Astrocyte (in vitro differentiated cells and primary cell): ENCODE measurements around the gene LCOR. TPM values are rescaled to one million over a fixed set of nuclear protein-coding genes. Genes with fewer than 3 reads are reported as not detected.

Experiments
- DNase-seq: peaks from one replicate; pipeline ENCODE4 v3.0.0-alpha.2; 2010; ENCODE audit warnings: low read depth
- FAIRE-seq: peaks from 2 replicates; lab custom pipeline; 2011; peaks lifted over from hg19 to GRCh38; lab: Jason Lieb, UNC
- H2AFZ ChIP-seq: 2 replicates; pipeline ENCODE4 v1.6.0; 2012; ENCODE audit warnings: low read depth, low read length, inconsistent platforms
- H3K27ac ChIP-seq: 2 replicates; pipeline ENCODE4 v1.5.1; 2011; ENCODE audit warnings: low read depth, low read length, inconsistent platforms
- H3K27me3 ChIP-seq: 2 replicates; pipeline ENCODE4 v1.6.0; 2011; ENCODE audit warnings: low read length, inconsistent platforms; ENCODE audit not compliant: insufficient read depth
- H3K36me3 ChIP-seq: 2 replicates; pipeline ENCODE4 v1.5.1; 2011; ENCODE audit warnings: low read length, inconsistent platforms; ENCODE audit not compliant: insufficient read depth
- H3K4me1 ChIP-seq: 2 replicates; pipeline ENCODE4 v1.5.1; 2011; ENCODE audit warnings: low read length, inconsistent platforms; ENCODE audit not compliant: insufficient read depth
- H3K4me2 ChIP-seq: 2 replicates; pipeline ENCODE4 v1.6.0; 2012; ENCODE audit warnings: low read length, inconsistent platforms
- H3K4me3 ChIP-seq: 2 replicates; pipeline ENCODE4 v1.5.1; 2011; ENCODE audit warnings: low read depth, mild to moderate bottlenecking, low read length, inconsistent platforms; ENCODE audit not compliant: insufficient read depth
- H3K79me2 ChIP-seq: 2 replicates; pipeline ENCODE4 v1.6.0; 2012; ENCODE audit warnings: mild to moderate bottlenecking, low read length, inconsistent platforms; ENCODE audit not compliant: insufficient read depth
- H3K9ac ChIP-seq: 2 replicates; pipeline ENCODE4 v1.6.0; 2012; ENCODE audit warnings: mild to moderate bottlenecking, low read length, inconsistent platforms
- H3K9me3 ChIP-seq: 2 replicates; pipeline ENCODE4 v1.5.1; 2012; ENCODE audit warnings: low read depth, mild to moderate bottlenecking, low read length, inconsistent platforms; ENCODE audit not compliant: insufficient read depth
- H4K20me1 ChIP-seq: 2 replicates; pipeline ENCODE4 v1.6.0; 2012; ENCODE audit warnings: low read length, inconsistent platforms; ENCODE audit not compliant: insufficient read depth
- H3K27ac Mint-ChIP-seq: one replicate; pipeline ENCODE4 v1.8.0; 2021; ENCODE audit warnings: mild to moderate bottlenecking, mixed read lengths; ENCODE audit not compliant: unreplicated experiment
- H3K27me3 Mint-ChIP-seq: one replicate; pipeline ENCODE4 v1.8.0; 2021; ENCODE audit warnings: low read depth, mixed read lengths; ENCODE audit not compliant: unreplicated experiment
- H3K36me3 Mint-ChIP-seq: one replicate; pipeline ENCODE4 v1.8.0; 2021; ENCODE audit warnings: low read depth, mixed read lengths; ENCODE audit not compliant: unreplicated experiment
- H3K4me1 Mint-ChIP-seq: one replicate; pipeline ENCODE4 v1.8.0; 2021; ENCODE audit warnings: low read depth, mixed read lengths; ENCODE audit not compliant: unreplicated experiment
- H3K4me3 Mint-ChIP-seq: one replicate; pipeline ENCODE4 v1.8.0; 2021; ENCODE audit warnings: mild to moderate bottlenecking, moderate library complexity, mixed read lengths; ENCODE audit not compliant: unreplicated experiment
- H3K9me3 Mint-ChIP-seq: one replicate; pipeline ENCODE4 v1.8.0; 2021; ENCODE audit warnings: mild to moderate bottlenecking, mixed read lengths; ENCODE audit not compliant: unreplicated experiment
- CTCF ChIP-seq: IDR thresholded peaks from 2 replicates; pipeline ENCODE4 v1.5.1; 2011; ENCODE audit warnings: low read depth, mild to moderate bottlenecking, inconsistent platforms, low read length, moderate library complexity; ENCODE audit not compliant: insufficient read depth
- EZH2 ChIP-seq: IDR thresholded peaks from 2 replicates; pipeline ENCODE4 v1.6.1; 2012; ENCODE audit warnings: mild to moderate bottlenecking, low read length, inconsistent platforms; ENCODE audit not compliant: insufficient read depth
- total RNA-seq: library from RNA; stranded (reverse); gene quantifications from 2 replicates; pipeline ENCODE4 v1.2.1, GENCODE V29; 2021

Gene LCOR
- total RNA-seq, 1 donor from 2014 or later, result 72.0 TPM

GRCh38 chr10:97042081-97042480, 210.0 kb downstream of the LCOR start:
- Histone ChIP-seq H3K4me2 (no peak overlapping the region), H3K27me3 (no peaks in the 10 kb centered on the region), H2AFZ (no peak overlapping the region), H4K20me1 (no peaks in the 10 kb centered on the region), H3K36me3 (no peaks in the 10 kb centered on the region), H3K4me1 (peaks cover 6% of the 10 kb centered on the region), H3K9me3 (no peaks in the 10 kb centered on the region), H3K79me2 (no peaks in the 10 kb centered on the region), H3K9ac (no peak overlapping the region), H3K27ac (no peak overlapping the region), H3K4me3 (no peak overlapping the region)
- Mint-ChIP-seq H3K27ac (no peak overlapping the region), H3K27me3 (peaks cover 26% of the 10 kb centered on the region), H3K4me3 (no peak overlapping the region), H3K4me1 (peaks cover 2% of the 10 kb centered on the region), H3K9me3 (no peaks in the 10 kb centered on the region), H3K36me3 (no peaks in the 10 kb centered on the region)
- TF ChIP-seq CTCF (no peak), EZH2 (no peak)
- FAIRE-seq (no peak), DNase-seq (no peak)

- Histone ChIP-seq H3K4me3 (no peak overlapping the region), H3K27ac (no peak overlapping the region), H3K27me3 (no peaks in the 10 kb centered on the region), H4K20me1 (no peaks in the 10 kb centered on the region), H3K36me3 (no peaks in the 10 kb centered on the region), H3K4me1 (no peaks in the 10 kb centered on the region), H3K4me2 (no peak overlapping the region), H3K9ac (no peak overlapping the region), H3K79me2 (no peaks in the 10 kb centered on the region), H3K9me3 (no peaks in the 10 kb centered on the region), H2AFZ (no peak overlapping the region)
- FAIRE-seq (no peak), DNase-seq (no peak)
- Mint-ChIP-seq H3K4me3 (no peak overlapping the region), H3K9me3 (no peaks in the 10 kb centered on the region), H3K27me3 (peaks cover 27% of the 10 kb centered on the region), H3K27ac (no peak overlapping the region), H3K36me3 (no peaks in the 10 kb centered on the region), H3K4me1 (peaks cover 2% of the 10 kb centered on the region)
- TF ChIP-seq CTCF (no peak), EZH2 (no peak)
Measured at GRCh38 chr10:97042716-97043562, 210.8 kb downstream of the LCOR start.

GRCh38 chr10:97043563-97043855, 211.4 kb downstream of the LCOR start:
- no peak for FAIRE-seq
- no peaks in the 10 kb centered on the region for H3K27me3 ChIP-seq
- no peak overlapping the region for H3K4me3 Mint-ChIP-seq

More at GRCh38 chr10:97043563-97043855, 211.4 kb downstream of the LCOR start:
- H3K9me3 Mint-ChIP-seq, result no peaks in the 10 kb centered on the region
- peaks cover 2% of the 10 kb centered on the region for H3K4me1 Mint-ChIP-seq
- H3K27me3 Mint-ChIP-seq, result peaks cover 22% of the 10 kb centered on the region
- Histone ChIP-seq H3K27ac (no peak overlapping the region), H3K36me3 (no peaks in the 10 kb centered on the region), H3K9me3 (no peaks in the 10 kb centered on the region), H3K4me1 (no peaks in the 10 kb centered on the region), H3K79me2 (no peaks in the 10 kb centered on the region), H3K4me3 (no peak overlapping the region), H3K4me2 (no peak overlapping the region), H4K20me1 (no peaks in the 10 kb centered on the region), H3K9ac (no peak overlapping the region), H2AFZ (no peak overlapping the region)
- no peak overlapping the region for H3K27ac Mint-ChIP-seq
- H3K36me3 Mint-ChIP-seq, result no peaks in the 10 kb centered on the region
- no peak for DNase-seq
- TF ChIP-seq CTCF, result no peak
- no peak for TF ChIP-seq EZH2
